PC-9 (cell line): Measurements from ENCODE around the gene KLRD1. TPM values are rescaled to one million over a fixed set of nuclear protein-coding genes. Genes with fewer than 3 reads are reported as not detected.

Source experiments
- BruUV-seq: library from RNA; stranded (reverse); fragments of 400-500 nt; replicated peaks from 2 replicates; lab custom pipeline; 2021; lab: Mats Ljungman, UMichigan
- CTCF ChIA-PET: fragments of 300-600 bp; sonication (Branson Sonifier 250); formaldehyde crosslinking; loops from one replicate; lab custom pipeline; 2022; ENCODE audit warnings: antibody characterized with exemption; lab: Charles Lee
- POLR2A ChIA-PET: fragments of 300-600 bp; sonication (Branson Sonifier 250); formaldehyde crosslinking; loops from one replicate; lab custom pipeline; 2022; ENCODE audit warnings: antibody characterized with exemption; ENCODE audit not compliant: unreplicated experiment; lab: Charles Lee
- DNase-seq, 2 experiments: peaks; one replicate each; pipeline versions ENCODE4 v3.0.0 to v3.0.0-alpha.2; 2015 to 2022; ENCODE audit warnings: mixed read lengths in 1 of 2
- H2AFZ ChIP-seq: fragments of 200-600 bp; sonication (generic); 2 replicates; pipeline ENCODE4 v1.8.1; 2017; ENCODE audit warnings: antibody characterized with exemption
- H3F3A ChIP-seq: fragments of 200-600 bp; sonication (generic); 2 replicates; pipeline ENCODE4 v1.8.1; 2017; ENCODE audit warnings: antibody characterized with exemption, mild to moderate bottlenecking, low read depth; ENCODE audit not compliant: insufficient read depth
- H3K27ac ChIP-seq: fragments of 200-600 bp; sonication (generic); 2 replicates; pipeline ENCODE4 v1.6.1; 2016; ENCODE audit warnings: mixed run types
- H3K27me3 ChIP-seq: fragments of 200-600 bp; sonication (generic); 2 replicates; pipeline ENCODE4 v1.6.1; 2016; ENCODE audit warnings: low read depth, mixed run types; ENCODE audit not compliant: insufficient read depth
- H3K36me3 ChIP-seq: fragments of 200-600 bp; sonication (generic); 2 replicates; pipeline ENCODE4 v1.6.1; 2016; ENCODE audit warnings: low read depth, mixed run types
- H3K4me1 ChIP-seq: fragments of 200-600 bp; sonication (generic); replicated peaks from 2 replicates; pipeline ENCODE4 v1.6.1; 2016; ENCODE audit warnings: mixed run types; ENCODE audit not compliant: insufficient read depth
- H3K4me2 ChIP-seq: fragments of 200-600 bp; sonication (generic); 2 replicates; pipeline ENCODE4 v1.6.1; 2017; ENCODE audit warnings: mixed run types
- H3K4me3 ChIP-seq: fragments of 200-600 bp; sonication (generic); 2 replicates; pipeline ENCODE4 v1.6.1; 2016; ENCODE audit warnings: mixed run types
- H3K79me2 ChIP-seq: fragments of 200-600 bp; sonication (generic); 2 replicates; pipeline ENCODE4 v1.6.1; 2017; ENCODE audit warnings: low read depth, mixed run types
- H3K9me2 ChIP-seq: fragments of 200-600 bp; sonication (generic); 2 replicates; pipeline ENCODE4 v1.8.1; 2017; ENCODE audit warnings: mild to moderate bottlenecking; ENCODE audit not compliant: insufficient read depth
- H3K9me3 ChIP-seq: fragments of 200-600 bp; sonication (generic); 2 replicates; pipeline ENCODE4 v1.8.1; 2016; ENCODE audit warnings: low read depth; ENCODE audit not compliant: insufficient read depth
- H4K20me1 ChIP-seq: fragments of 200-600 bp; sonication (generic); 2 replicates; pipeline ENCODE4 v1.8.1; 2017; ENCODE audit not compliant: insufficient read depth
- EZH2 ChIP-seq: fragments of 200-600 bp; sonication (generic); IDR thresholded peaks from 2 replicates; pipeline ENCODE4 v1.8.0; 2017; ENCODE audit warnings: antibody characterized with exemption, low read depth
- intact Hi-C: fragments of 100-400 bp; cut with micrococcal nuclease; formaldehyde crosslinking; loops from one replicate; pipeline ENCODE4 v1.10.0; 2022; ENCODE audit not compliant: unreplicated experiment
- total RNA-seq: library from RNA; stranded (reverse); gene quantifications from 2 replicates; pipeline ENCODE4 v1.2.3, GENCODE V29; 2021
- TF ChIP-seq, protein P1 (sequence below): fragments of 200-600 bp; sonication (generic); conservative IDR thresholded peaks from 2 replicates; pipeline ENCODE4 v1.6.1; 2017; ENCODE audit warnings: mixed run types, antibody characterized with exemption, mild to moderate bottlenecking, moderate library complexity

Gene KLRD1
- total RNA-seq, 1 experiment from 2014 or later = 0.68 TPM

GRCh38 chr12:10358969-10359368 is 51.3 kb downstream of the KLRD1 start:
- TF ChIP-seq, protein P1, sequence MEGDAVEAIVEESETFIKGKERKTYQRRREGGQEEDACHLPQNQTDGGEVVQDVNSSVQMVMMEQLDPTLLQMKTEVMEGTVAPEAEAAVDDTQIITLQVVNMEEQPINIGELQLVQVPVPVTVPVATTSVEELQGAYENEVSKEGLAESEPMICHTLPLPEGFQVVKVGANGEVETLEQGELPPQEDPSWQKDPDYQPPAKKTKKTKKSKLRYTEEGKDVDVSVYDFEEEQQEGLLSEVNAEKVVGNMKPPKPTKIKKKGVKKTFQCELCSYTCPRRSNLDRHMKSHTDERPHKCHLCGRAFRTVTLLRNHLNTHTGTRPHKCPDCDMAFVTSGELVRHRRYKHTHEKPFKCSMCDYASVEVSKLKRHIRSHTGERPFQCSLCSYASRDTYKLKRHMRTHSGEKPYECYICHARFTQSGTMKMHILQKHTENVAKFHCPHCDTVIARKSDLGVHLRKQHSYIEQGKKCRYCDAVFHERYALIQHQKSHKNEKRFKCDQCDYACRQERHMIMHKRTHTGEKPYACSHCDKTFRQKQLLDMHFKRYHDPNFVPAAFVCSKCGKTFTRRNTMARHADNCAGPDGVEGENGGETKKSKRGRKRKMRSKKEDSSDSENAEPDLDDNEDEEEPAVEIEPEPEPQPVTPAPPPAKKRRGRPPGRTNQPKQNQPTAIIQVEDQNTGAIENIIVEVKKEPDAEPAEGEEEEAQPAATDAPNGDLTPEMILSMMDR = no peak
- no peak for TF ChIP-seq EZH2
- no peaks in the 10 kb centered on the region for H3F3A ChIP-seq
- no peak for DNase-seq
- no peaks in the 10 kb centered on the region for H4K20me1 ChIP-seq
- intact Hi-C loops = no loop called here
- H3K79me2 ChIP-seq = no peaks in the 10 kb centered on the region
- ChIA-PET CTCF (no interaction called here), POLR2A (no interaction called here)
- H2AFZ ChIP-seq = no peak overlapping the region
- H3K9me3 ChIP-seq = no peaks in the 10 kb centered on the region
- no TSS peak for BruUV-seq
- H3K27me3 ChIP-seq = no peaks in the 10 kb centered on the region
- no peak overlapping the region for H3K4me3 ChIP-seq
- no peak overlapping the region for H3K4me2 ChIP-seq
- H3K36me3 ChIP-seq = no peaks in the 10 kb centered on the region
- H3K9me2 ChIP-seq = no peaks in the 10 kb centered on the region
- peaks cover 15% of the 10 kb centered on the region for H3K4me1 ChIP-seq
- no peak overlapping the region for H3K27ac ChIP-seq

- Histone ChIP-seq H4K20me1 (no peaks in the 10 kb centered on the region), H3K27ac (0 out of 2 replicates have a peak overlapping the region, but pooled peaks have one; percentile 32), H3K79me2 (no peaks in the 10 kb centered on the region), H3K4me2 (no peak overlapping the region), H3K4me1 (peaks cover 26% of the 10 kb centered on the region), H3F3A (no peaks in the 10 kb centered on the region; the same call in 1 of the 2 replicates), H3K36me3 (no peaks in the 10 kb centered on the region), H2AFZ (peak overlapping the region; percentile 40; the same call in 1 of the 2 replicates), H3K4me3 (no peak overlapping the region), H3K9me2 (no peaks in the 10 kb centered on the region), H3K9me3 (no peaks in the 10 kb centered on the region), H3K27me3 (no peaks in the 10 kb centered on the region)
- intact Hi-C loops = loop anchor here (10.0 kb wide), 1 partner anchor 394 kb away; no protein-coding TSS in a partner anchor
- no peak for DNase-seq
- ChIA-PET CTCF (interaction anchor here (0.6 kb wide), 1 partner anchor 380 kb away, joined by 3 read pairs; no protein-coding TSS in a partner anchor), POLR2A (interaction anchor here (0.6 to 0.9 kb wide), 2 partner anchors 31 to 379 kb away, joined by 4 to 6 read pairs; no protein-coding TSS in a partner anchor)
- BruUV-seq = no TSS peak
- TF ChIP-seq EZH2 = no peak
- TF ChIP-seq, protein P1 = no peak
These were observed 53.4 kb downstream of the KLRD1 start for GRCh38 chr12:10361084-10361483.

GRCh38 chr12:10361622-10362021 is 54.0 kb downstream of the KLRD1 start:
- Histone ChIP-seq H3K27me3 (no peaks in the 10 kb centered on the region), H3K36me3 (no peaks in the 10 kb centered on the region), H3F3A (no peaks in the 10 kb centered on the region; the same call in 1 of the 2 replicates), H3K9me2 (no peaks in the 10 kb centered on the region), H4K20me1 (no peaks in the 10 kb centered on the region), H2AFZ (peak overlapping the region; percentile 40; the same call in 1 of the 2 replicates), H3K79me2 (no peaks in the 10 kb centered on the region), H3K4me2 (0 out of 2 replicates have a peak overlapping the region, but pooled peaks have one; percentile 3), H3K4me1 (peaks cover 30% of the 10 kb centered on the region), H3K4me3 (no peak overlapping the region), H3K9me3 (no peaks in the 10 kb centered on the region), H3K27ac (peak overlapping the region; percentile 32; the same call in 1 of the 2 replicates)
- intact Hi-C loops = loop anchor here (10.0 kb wide), 1 partner anchor 393 kb away; no protein-coding TSS in a partner anchor
- TF ChIP-seq, protein P1 = no peak
- no peak for TF ChIP-seq EZH2
- CTCF ChIA-PET = interaction anchor here (0.6 kb wide), 1 partner anchor 379 kb away, joined by 3 read pairs; no protein-coding TSS in a partner anchor
- POLR2A ChIA-PET = interaction anchor here (0.9 kb wide), 1 partner anchor 31 kb away, joined by 4 read pairs; no protein-coding TSS in a partner anchor
- peak in 1 of 2 experiments; percentile 46 for DNase-seq
- BruUV-seq = no TSS peak
